Left renal cortex interstitium (tissue), 4 donors: ENCODE results near the gene BCAS3. TPM values are rescaled to one million over a fixed set of nuclear protein-coding genes. Genes with fewer than 3 reads are reported as not detected.
"Not testable (repeated sequence)": the region's sequence is repeated elsewhere in the genome, so short reads cannot be mapped to it uniquely, and the experiment has no call there.

Experiments used
- DNase-seq, 4 donors: peaks; one replicate each; pipeline ENCODE4 v3.0.0-alpha.2; 2013; ENCODE audit warnings: low read depth in 4 of 4, low spot score in 2 of 4, missing footprints in 1 of 4
- polyA plus RNA-seq, 4 donors: library from polyadenylated mRNA; unstranded; fragments of 120-200 nt; gene quantifications; one replicate each; pipeline ENCODE4 v1.2.1, GENCODE V29; 2013; ENCODE audit not compliant: insufficient read length in 4 of 4

BCAS3 gene
- polyA plus RNA-seq, 4 donors, result 28.0 to 30.8 (median 29.6) TPM

- DNase-seq, result no peak
These were observed 667.4 kb downstream of the BCAS3 start for GRCh38 chr17:61345061-61345460.

GRCh38 chr17:61345825-61346666 is 668.4 kb downstream of the BCAS3 start:
- DNase-seq, result no peak

- DNase-seq, result no peak
These were observed 671.7 kb downstream of the BCAS3 start for GRCh38 chr17:61349350-61349749.

- DNase-seq, result no peak
These were observed 674.2 kb downstream of the BCAS3 start for GRCh38 chr17:61351745-61352407.

- DNase-seq, result no peak
These were observed 674.7 kb downstream of the BCAS3 start for GRCh38 chr17:61352408-61352770.

GRCh38 chr17:61352781-61353491 is 675.3 kb downstream of the BCAS3 start:
- no peak for DNase-seq

GRCh38 chr17:61353615-61354014 is 676.0 kb downstream of the BCAS3 start:
- no peak for DNase-seq

GRCh38 chr17:61354895-61355874 is 677.5 kb downstream of the BCAS3 start:
- no peak for DNase-seq

GRCh38 chr17:61357061-61357460 is 679.4 kb downstream of the BCAS3 start:
- DNase-seq, result not testable (repeated sequence)

GRCh38 chr17:61359513-61359912 is 681.9 kb downstream of the BCAS3 start:
- not testable (repeated sequence) for DNase-seq

GRCh38 chr17:61360318-61360943 is 682.8 kb downstream of the BCAS3 start:
- DNase-seq, result no peak

- no peak for DNase-seq
These were observed 683.4 kb downstream of the BCAS3 start for GRCh38 chr17:61361084-61361483.

- no peak for DNase-seq
These were observed 684.7 kb downstream of the BCAS3 start for GRCh38 chr17:61362396-61362795.

- DNase-seq, result no peak
These were observed 685.4 kb downstream of the BCAS3 start for GRCh38 chr17:61362852-61363600.

- DNase-seq, result no peak
These were observed 686.2 kb downstream of the BCAS3 start for GRCh38 chr17:61363601-61364462.

- no peak for DNase-seq
These were observed 686.8 kb downstream of the BCAS3 start for GRCh38 chr17:61364463-61364846.

- DNase-seq, result no peak
These were observed 688.5 kb downstream of the BCAS3 start for GRCh38 chr17:61366076-61366714.
